Hepatocyte (in vitro differentiated cells): ENCODE results near the gene ZNF438. TPM values are rescaled to one million over a fixed set of nuclear protein-coding genes. Genes with fewer than 3 reads are reported as not detected.
"Not testable (repeated sequence)": the region's sequence is repeated elsewhere in the genome, so short reads cannot be mapped to it uniquely, and the experiment has no call there.

Experiments used
- DNase-seq: peaks from one replicate; pipeline ENCODE4 v3.0.0-alpha.2; 2016; ENCODE audit warnings: low spot score
- H2AFZ ChIP-seq: fragments of 200-600 bp; sonication (generic); 2 replicates; pipeline ENCODE4 v1.6.0; 2016; ENCODE audit warnings: antibody characterized with exemption, mild to moderate bottlenecking
- H3K27ac ChIP-seq: fragments of 200-600 bp; sonication (generic); 2 replicates; pipeline ENCODE4 v1.5.1; 2016; ENCODE audit warnings: mild to moderate bottlenecking
- H3K27me3 ChIP-seq: fragments of 200-600 bp; sonication (generic); 2 replicates; pipeline ENCODE4 v1.6.1; 2016
- H3K36me3 ChIP-seq: fragments of 200-600 bp; sonication (generic); replicated peaks from 2 replicates; pipeline ENCODE4 v1.5.1; 2016; ENCODE audit warnings: low read depth; ENCODE audit not compliant: insufficient read depth
- H3K4me1 ChIP-seq: fragments of 200-600 bp; sonication (generic); 2 replicates; pipeline ENCODE4 v1.5.1; 2016; ENCODE audit warnings: mild to moderate bottlenecking, moderate library complexity; ENCODE audit not compliant: insufficient read depth
- H3K4me2 ChIP-seq: fragments of 200-600 bp; sonication (generic); 2 replicates; pipeline ENCODE4 v1.6.0; 2016
- H3K4me3 ChIP-seq: fragments of 200-600 bp; sonication (generic); 2 replicates; pipeline ENCODE4 v1.5.1; 2016; ENCODE audit warnings: mild to moderate bottlenecking
- H3K79me2 ChIP-seq: fragments of 200-600 bp; sonication (generic); 2 replicates; pipeline ENCODE4 v1.6.0; 2017; ENCODE audit warnings: mild to moderate bottlenecking
- H3K9me2 ChIP-seq: fragments of 200-600 bp; sonication (generic); replicated peaks from 2 replicates; pipeline ENCODE4 v1.6.0; 2017; ENCODE audit warnings: mild to moderate bottlenecking; ENCODE audit not compliant: insufficient read depth
- H3K9me3 ChIP-seq: fragments of 200-600 bp; sonication (generic); 2 replicates; pipeline ENCODE4 v1.5.1; 2016; ENCODE audit warnings: low read depth, mild to moderate bottlenecking
- H4K20me1 ChIP-seq: fragments of 200-600 bp; sonication (generic); 2 replicates; pipeline ENCODE4 v1.6.0; 2016; ENCODE audit warnings: mild to moderate bottlenecking; ENCODE audit not compliant: insufficient read depth, poor library complexity, severe bottlenecking
- CTCF ChIP-seq: fragments of 200-600 bp; sonication (generic); IDR thresholded peaks from 2 replicates; pipeline ENCODE4 v1.5.1; 2016; ENCODE audit warnings: antibody characterized with exemption, mild to moderate bottlenecking; ENCODE audit not compliant: poor library complexity
- EZH2 ChIP-seq: fragments of 200-600 bp; sonication (generic); IDR thresholded peaks from 2 replicates; pipeline ENCODE4 v1.6.1; 2016; ENCODE audit warnings: antibody characterized with exemption, mild to moderate bottlenecking, borderline replicate concordance
- EZH2phosphoT487 ChIP-seq: fragments of 200-600 bp; sonication (generic); IDR thresholded peaks from one replicate; pipeline ENCODE4 v1.6.1; 2018; ENCODE audit warnings: antibody characterized with exemption, mild to moderate bottlenecking, low read depth, moderate library complexity; ENCODE audit not compliant: unreplicated experiment, severe bottlenecking
- WGBS: methylation state at CpG from one replicate; pipeline ENCODE4 v1.1.6; 2016; ENCODE audit warnings: low lambda C conversion rate; ENCODE audit errors: missing lambda C conversion rate; 5-methylcytosine and 5-hydroxymethylcytosine counted together
- polyA plus RNA-seq: library from polyadenylated mRNA; unstranded; fragments of >200 nt; fragmentation: Nextera tagmentation; extraction: Ambion mirVana; gene quantifications from 2 replicates; pipeline ENCODE4 v1.2.1, GENCODE V29; 2016
- total RNA-seq: library from RNA; depleted of rRNA; stranded (reverse); fragments of >200 nt; gene quantifications from 2 replicates; pipeline ENCODE4 v1.2.3, GENCODE V29; 2014

The ZNF438 gene
- total and polyA plus RNA-seq, 2 experiments from 2014 or later: 2.3 to 5.0 TPM

DNA sequence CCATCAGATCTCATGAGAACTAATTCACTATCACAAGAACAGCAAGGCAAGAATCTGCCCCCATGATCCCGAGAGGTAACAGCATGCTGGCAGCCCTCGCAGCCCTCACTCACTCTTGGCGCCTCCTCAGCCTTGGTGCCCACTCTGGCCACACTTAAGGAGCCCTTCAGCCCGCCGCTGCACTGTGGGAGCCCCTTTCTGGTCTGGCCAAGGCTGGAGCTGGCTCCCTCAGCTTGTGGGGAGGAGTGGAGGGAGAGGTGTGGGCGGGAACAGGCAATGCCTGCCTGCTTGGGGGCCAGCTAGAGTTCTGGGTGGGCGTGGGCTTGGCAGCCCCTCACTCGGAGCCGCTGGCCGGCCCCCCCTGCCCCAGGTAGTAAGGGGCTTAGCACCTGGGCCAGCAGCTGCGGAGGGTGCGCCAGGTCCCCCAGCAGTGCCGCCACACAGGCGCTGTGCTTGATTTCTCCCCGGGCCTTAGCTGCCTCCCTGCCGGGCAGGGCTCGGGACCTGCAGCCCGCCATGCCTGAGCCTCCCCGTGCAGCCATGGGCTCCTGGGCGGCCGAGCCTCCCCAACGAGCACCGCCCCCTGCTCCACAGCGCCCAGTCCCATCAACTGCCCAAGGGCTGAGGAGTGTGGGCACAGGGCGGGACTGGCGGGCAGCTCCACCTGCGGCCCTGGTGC lies 24.0 kb upstream of the ZNF438 start:
- H3K79me2 ChIP-seq: no peaks in the 10 kb centered on the region
- H3K27me3 ChIP-seq: no peaks in the 10 kb centered on the region
- H3K9me3 ChIP-seq: no peaks in the 10 kb centered on the region
- no peak overlapping the region for H3K4me2 ChIP-seq
- H3K27ac ChIP-seq: no peak overlapping the region
- H2AFZ ChIP-seq: no peak overlapping the region
- H3K4me3 ChIP-seq: no peak overlapping the region
- H4K20me1 ChIP-seq: no peaks in the 10 kb centered on the region
- 95% methylated on average over 19 of the region's 27 CpGs for WGBS
- TF ChIP-seq EZH2phosphoT487: no peak
- no peak for TF ChIP-seq EZH2
- TF ChIP-seq CTCF: no peak
- no peaks in the 10 kb centered on the region for H3K9me2 ChIP-seq
- H3K36me3 ChIP-seq: no peaks in the 10 kb centered on the region
- DNase-seq: no peak
- no peaks in the 10 kb centered on the region for H3K4me1 ChIP-seq

DNA sequence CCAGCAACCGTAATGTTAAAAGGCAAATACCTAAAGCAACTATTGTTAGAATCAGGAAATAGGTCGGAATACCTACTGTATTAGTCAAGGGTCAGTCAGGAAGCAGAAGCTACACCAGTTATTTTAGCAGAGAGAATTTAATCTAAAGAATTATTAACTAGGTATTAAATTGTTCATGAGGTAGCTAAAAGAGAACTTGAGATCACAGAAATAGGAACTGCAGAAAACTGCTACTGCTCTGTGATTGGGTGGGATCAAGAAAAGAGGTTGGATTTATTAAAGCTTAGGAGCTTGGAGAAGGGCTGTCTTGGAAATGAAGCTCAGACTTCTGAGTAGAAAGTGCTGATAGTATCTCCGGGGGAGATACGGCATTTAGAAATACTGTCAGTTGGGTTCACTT lies 20.0 kb upstream of the ZNF438 start:
- H3K27ac ChIP-seq: no peak overlapping the region
- no peaks in the 10 kb centered on the region for H3K27me3 ChIP-seq
- no peaks in the 10 kb centered on the region for H4K20me1 ChIP-seq
- no peaks in the 10 kb centered on the region for H3K36me3 ChIP-seq
- no peak overlapping the region for H2AFZ ChIP-seq
- H3K4me1 ChIP-seq: no peaks in the 10 kb centered on the region
- no peak for TF ChIP-seq CTCF
- no peak for TF ChIP-seq EZH2
- TF ChIP-seq EZH2phosphoT487: no peak
- H3K9me2 ChIP-seq: no peaks in the 10 kb centered on the region
- H3K9me3 ChIP-seq: no peaks in the 10 kb centered on the region
- 89% methylated on average over 4 of the region's 4 CpGs for WGBS
- DNase-seq: no peak
- H3K79me2 ChIP-seq: no peaks in the 10 kb centered on the region
- no peak overlapping the region for H3K4me2 ChIP-seq
- no peak overlapping the region for H3K4me3 ChIP-seq

GRCh38 chr10:31042670-31043069 lies 11.0 kb upstream of the ZNF438 start:
- Histone ChIP-seq H3K27me3 (no peaks in the 10 kb centered on the region), H3K9me2 (no peaks in the 10 kb centered on the region), H3K4me2 (no peak overlapping the region), H3K9me3 (no peaks in the 10 kb centered on the region), H3K79me2 (no peaks in the 10 kb centered on the region), H3K27ac (no peak overlapping the region), H2AFZ (no peak overlapping the region), H3K4me1 (no peaks in the 10 kb centered on the region), H3K36me3 (no peaks in the 10 kb centered on the region), H4K20me1 (no peaks in the 10 kb centered on the region), H3K4me3 (no peak overlapping the region)
- DNase-seq: no peak
- 69% methylated on average over 2 of the region's 2 CpGs for WGBS
- TF ChIP-seq EZH2phosphoT487 (no peak), CTCF (no peak), EZH2 (no peak)

DNA sequence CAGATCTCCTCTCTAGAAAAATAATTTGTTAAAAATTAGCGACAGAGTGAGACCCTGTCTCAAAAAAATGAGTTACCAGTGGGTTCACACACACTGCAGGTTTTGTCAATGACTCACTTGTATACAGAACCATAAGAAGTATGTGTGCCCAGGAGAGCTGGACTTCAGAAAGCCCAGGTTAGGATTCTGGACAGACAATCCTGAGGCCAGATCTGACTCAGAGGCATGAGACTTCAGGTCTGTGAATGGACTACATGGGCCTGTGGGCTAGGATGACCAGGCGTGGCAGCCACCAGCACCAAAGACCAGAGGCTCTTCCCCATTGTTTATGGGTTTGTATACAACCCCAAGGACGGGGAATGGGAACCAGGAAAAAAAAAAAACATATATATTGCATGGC lies 9.3 kb upstream of the ZNF438 start:
- no peaks in the 10 kb centered on the region for H3K36me3 ChIP-seq
- DNase-seq: no peak
- H3K9me3 ChIP-seq: no peaks in the 10 kb centered on the region
- TF ChIP-seq EZH2phosphoT487: no peak
- no peak for TF ChIP-seq CTCF
- H4K20me1 ChIP-seq: no peaks in the 10 kb centered on the region
- no peaks in the 10 kb centered on the region for H3K79me2 ChIP-seq
- 91% methylated on average over 3 of the region's 3 CpGs for whole genome bisulfite sequencing
- no peak overlapping the region for H3K4me3 ChIP-seq
- H2AFZ ChIP-seq: no peak overlapping the region
- H3K27me3 ChIP-seq: no peaks in the 10 kb centered on the region
- H3K27ac ChIP-seq: no peak overlapping the region
- H3K4me1 ChIP-seq: no peaks in the 10 kb centered on the region
- no peak overlapping the region for H3K4me2 ChIP-seq
- H3K9me2 ChIP-seq: no peaks in the 10 kb centered on the region

GRCh38 chr10:31039006-31039405 lies 7.3 kb upstream of the ZNF438 start:
- H3K36me3 ChIP-seq, H3K4me3 ChIP-seq, H3K79me2 ChIP-seq, H3K4me1 ChIP-seq, H3K27me3 ChIP-seq, H4K20me1 ChIP-seq, H2AFZ ChIP-seq, H3K27ac ChIP-seq, H3K4me2 ChIP-seq, H3K9me3 ChIP-seq, H3K9me2 ChIP-seq, DNase-seq: not testable (repeated sequence)
- 65% methylated on average over 2 of the region's 2 CpGs for WGBS
